ENCODE results near the gene NPHS1.

DNA sequence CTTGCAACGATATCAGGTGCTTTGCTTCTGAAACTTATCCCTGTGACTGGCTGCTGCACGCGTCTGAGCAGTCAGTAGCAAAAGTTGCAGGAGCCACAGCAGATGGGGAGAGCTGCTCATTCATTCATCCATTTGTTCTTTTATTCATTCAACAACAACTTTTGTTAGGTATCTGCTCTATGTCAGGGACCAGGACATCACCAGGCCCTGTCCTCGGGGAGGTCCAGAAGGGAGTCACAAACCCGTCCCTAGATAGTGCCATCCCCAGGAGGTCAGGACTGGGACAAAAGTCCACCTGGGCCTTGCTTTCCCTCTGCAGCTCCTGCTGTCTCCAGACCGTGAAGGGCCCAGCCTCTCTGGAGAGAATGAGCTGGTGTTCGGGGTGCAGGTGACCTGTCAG is 74.3 kb downstream of the NPHS1 start:
- TF ChIP-seq EZH2 (IDR thresholded peaks at IDR 0.05; ENCODE audit: borderline replicate concordance, low read length) (no peak), CTCF (IDR thresholded peaks at IDR 0.05; ENCODE audit: low read length) (no peak)
